ENCODE results near the gene TOX4.

Gene TOX4

GRCh38 chr14:21525962-21526671 is 49.1 kb downstream of the TOX4 start, which contains the start of gene SALL2:
Gene SALL2 (minus strand): TSS chr14:21526346. CDS start chr14:21526127, 219 bp downstream.
- peaks cover 16% of the 10 kb centered on the region for H3K4me1 ChIP-seq (ENCODE audit: insufficient read depth, low read length)
- peak within 1 kb of the TSS; percentile 82 for H3K4me2 ChIP-seq (ENCODE audit: insufficient read depth, low read length)
- H3K9ac ChIP-seq (ENCODE audit: low read depth, low read length), result peak within 1 kb of the TSS; percentile 75
- peak within 1 kb of the TSS; percentile 74 for H3K27ac ChIP-seq (ENCODE audit: low read length)
- peak within 1 kb of the TSS; percentile 94 for H2AFZ ChIP-seq (ENCODE audit: low read depth, low read length)
- H3K9me3 ChIP-seq (ENCODE audit: insufficient read depth, low read length, severe bottlenecking), result no peaks in the 10 kb centered on the region
- ATAC-seq (ENCODE audit: insufficient read depth, low read depth) (peak; percentile 94), DNase-seq (peak; percentile 93)
- peaks cover 8% of the 10 kb centered on the region for H3K36me3 ChIP-seq (ENCODE audit: insufficient read depth, low read length)
- peak within 1 kb of the TSS; percentile 69 to 88; a peak in 3 of 4 replicates for H3K4me3 ChIP-seq (ENCODE audit: low read depth in 1 of 2, low read length in 2 of 2)
- H3K27me3 ChIP-seq (ENCODE audit: insufficient read depth, low read length, poor library complexity), result no peaks in the 10 kb centered on the region
- no peaks in the 10 kb centered on the region for H4K20me1 ChIP-seq (ENCODE audit: insufficient read depth, low read length)
- H3K79me2 ChIP-seq (ENCODE audit: insufficient read depth, low read length), result peaks cover 5% of the 10 kb centered on the region
- TF ChIP-seq EZH2 (IDR thresholded peaks at IDR 0.05; ENCODE audit: borderline replicate concordance, low read depth, low read length, severe bottlenecking) (no peak), CTCF (IDR thresholded peaks at IDR 0.05; ENCODE audit: borderline replicate concordance, extremely low read depth, low read length, poor library complexity, severe bottlenecking) (no peak)

GRCh38 chr14:21526672-21527317 is 49.8 kb downstream of the TOX4 start:
- ATAC-seq (ENCODE audit: insufficient read depth, low read depth) (no peak), DNase-seq (no peak)
- Histone ChIP-seq H3K4me1 (ENCODE audit: insufficient read depth, low read length) (peaks cover 16% of the 10 kb centered on the region), H3K4me2 (ENCODE audit: insufficient read depth, low read length) (peak overlapping the region; percentile 82), H3K79me2 (ENCODE audit: insufficient read depth, low read length) (peaks cover 5% of the 10 kb centered on the region), H4K20me1 (ENCODE audit: insufficient read depth, low read length) (no peaks in the 10 kb centered on the region), H3K9ac (ENCODE audit: low read depth, low read length) (peak overlapping the region; percentile 75), H3K9me3 (ENCODE audit: insufficient read depth, low read length, severe bottlenecking) (no peaks in the 10 kb centered on the region), H2AFZ (ENCODE audit: low read depth, low read length) (peak overlapping the region; percentile 94), H3K4me3 (ENCODE audit: low read depth in 1 of 2, low read length in 2 of 2) (peak overlapping the region; percentile 69 to 88; a peak in 3 of 4 replicates), H3K27me3 (ENCODE audit: insufficient read depth, low read length, poor library complexity) (no peaks in the 10 kb centered on the region), H3K27ac (ENCODE audit: low read length) (peak overlapping the region; percentile 73), H3K36me3 (ENCODE audit: insufficient read depth, low read length) (peaks cover 8% of the 10 kb centered on the region)
- no peak for TF ChIP-seq EZH2 (IDR thresholded peaks at IDR 0.05; ENCODE audit: borderline replicate concordance, low read depth, low read length, severe bottlenecking)
- no peak for TF ChIP-seq CTCF (IDR thresholded peaks at IDR 0.05; ENCODE audit: borderline replicate concordance, extremely low read depth, low read length, poor library complexity, severe bottlenecking)

GRCh38 chr14:21527318-21527679 is 50.3 kb downstream of the TOX4 start:
- Histone ChIP-seq H3K79me2 (ENCODE audit: insufficient read depth, low read length) (peaks cover 5% of the 10 kb centered on the region), H3K9ac (ENCODE audit: low read depth, low read length) (peak overlapping the region; percentile 75; the same call in 1 of the 2 replicates), H2AFZ (ENCODE audit: low read depth, low read length) (peak overlapping the region; percentile 94; the same call in 1 of the 2 replicates), H3K4me2 (ENCODE audit: insufficient read depth, low read length) (peak overlapping the region; percentile 82), H3K9me3 (ENCODE audit: insufficient read depth, low read length, severe bottlenecking) (no peaks in the 10 kb centered on the region), H3K4me1 (ENCODE audit: insufficient read depth, low read length) (peaks cover 16% of the 10 kb centered on the region), H4K20me1 (ENCODE audit: insufficient read depth, low read length) (no peaks in the 10 kb centered on the region), H3K27me3 (ENCODE audit: insufficient read depth, low read length, poor library complexity) (no peaks in the 10 kb centered on the region), H3K36me3 (ENCODE audit: insufficient read depth, low read length) (peaks cover 8% of the 10 kb centered on the region), H3K4me3 (ENCODE audit: low read depth in 1 of 2, low read length in 2 of 2) (no peak overlapping the region), H3K27ac (ENCODE audit: low read length) (no peak overlapping the region)
- TF ChIP-seq EZH2 (IDR thresholded peaks at IDR 0.05; ENCODE audit: borderline replicate concordance, low read depth, low read length, severe bottlenecking), result no peak
- TF ChIP-seq CTCF (IDR thresholded peaks at IDR 0.05; ENCODE audit: borderline replicate concordance, extremely low read depth, low read length, poor library complexity, severe bottlenecking), result no peak
- no peak for ATAC-seq (ENCODE audit: insufficient read depth, low read depth)
- no peak for DNase-seq
